Measurements from ENCODE around the gene RIN3. TPM values are rescaled to one million over a fixed set of nuclear protein-coding genes. Genes with fewer than 3 reads are reported as not detected.

The RIN3 gene
- total RNA-seq, 1 donor from 2014 or later, result 28.0 TPM

- DNase-seq (ENCODE audit: low read depth), result no peak
- H3K27ac ChIP-seq (ENCODE audit: low read depth, low read length), result no peak overlapping the region
- no peaks in the 10 kb centered on the region for H3K4me1 Mint-ChIP-seq (ENCODE audit: low read depth, unreplicated experiment)
- no peak overlapping the region for H3K4me2 ChIP-seq (ENCODE audit: low read length)
- H3K27ac Mint-ChIP-seq (ENCODE audit: unreplicated experiment), result no peak overlapping the region
- H3K9ac ChIP-seq (ENCODE audit: low read length), result no peak overlapping the region
- TF ChIP-seq EZH2 (IDR thresholded peaks at IDR 0.05; ENCODE audit: insufficient read depth, low read length) (no peak), CTCF (IDR thresholded peaks at IDR 0.05; ENCODE audit: insufficient read depth, low read depth, low read length) (no peak)
- H4K20me1 ChIP-seq (ENCODE audit: insufficient read depth, low read length), result peaks cover 22% of the 10 kb centered on the region
- H3K4me1 ChIP-seq (ENCODE audit: insufficient read depth, low read length), result peaks cover 15% of the 10 kb centered on the region
- H3K9me3 ChIP-seq (ENCODE audit: insufficient read depth, low read depth, low read length), result peaks cover 8% of the 10 kb centered on the region
- H3K27me3 ChIP-seq (ENCODE audit: insufficient read depth, low read length), result no peaks in the 10 kb centered on the region
- no peaks in the 10 kb centered on the region for H3K27me3 Mint-ChIP-seq (ENCODE audit: low read depth, unreplicated experiment)
- no peaks in the 10 kb centered on the region for H3K79me2 ChIP-seq (ENCODE audit: insufficient read depth, low read length)
- no peak overlapping the region for H2AFZ ChIP-seq (ENCODE audit: low read depth, low read length)
- H3K4me3 Mint-ChIP-seq (ENCODE audit: unreplicated experiment), result no peak overlapping the region
- peaks cover 12% of the 10 kb centered on the region for H3K9me3 Mint-ChIP-seq (ENCODE audit: unreplicated experiment)
- H3K4me3 ChIP-seq (ENCODE audit: insufficient read depth, low read depth, low read length), result no peak overlapping the region
- H3K36me3 Mint-ChIP-seq (ENCODE audit: low read depth, unreplicated experiment), result peaks cover 22% of the 10 kb centered on the region
- H3K36me3 ChIP-seq (ENCODE audit: insufficient read depth, low read length), result peaks cover 3% of the 10 kb centered on the region
- no peak for FAIRE-seq
Measured at GRCh38 chr14:92641306-92641705, 127.7 kb downstream of the RIN3 start.

DNA sequence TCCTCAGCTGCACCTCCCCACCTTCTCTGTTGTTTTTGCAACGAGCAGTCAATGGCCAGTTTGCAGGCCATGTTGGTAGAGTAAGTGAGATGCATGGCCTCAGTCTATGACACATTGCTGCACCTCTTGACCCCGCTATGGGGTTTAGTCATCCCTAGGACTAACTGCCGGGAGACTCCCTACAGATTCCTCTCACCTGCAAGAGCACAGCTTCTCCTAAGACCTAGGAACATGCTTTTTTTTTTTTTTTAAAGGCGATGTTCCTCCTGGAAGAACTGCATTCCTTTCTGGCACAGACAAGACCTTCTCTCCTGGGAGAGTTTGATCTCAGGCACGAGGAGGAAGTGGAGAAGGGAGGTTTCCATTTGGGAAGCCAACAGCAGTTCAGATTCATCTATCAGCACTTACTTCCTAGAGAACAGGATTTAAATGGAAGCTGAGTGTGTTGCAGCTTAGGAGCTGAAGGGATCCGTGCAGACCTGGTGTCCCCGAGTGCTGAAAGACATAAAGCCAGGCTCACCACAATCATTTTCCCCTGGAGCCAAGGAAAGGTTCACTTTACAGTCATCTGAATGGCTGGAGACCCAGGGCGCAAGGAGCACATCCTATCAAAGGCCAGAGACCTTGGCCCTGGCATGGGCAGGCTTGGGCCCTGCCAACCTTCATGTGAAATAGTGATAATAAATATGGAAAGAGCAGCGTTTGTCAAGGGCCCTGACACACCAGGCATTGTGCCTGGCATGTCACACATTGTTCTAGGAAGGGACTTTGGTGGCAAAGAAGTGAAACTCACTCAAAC, 130.8 kb downstream of the RIN3 start:
- no peaks in the 10 kb centered on the region for H3K27me3 ChIP-seq (ENCODE audit: insufficient read depth, low read length)
- Mint-ChIP-seq H3K9me3 (ENCODE audit: unreplicated experiment) (peaks cover 12% of the 10 kb centered on the region), H3K27me3 (ENCODE audit: low read depth, unreplicated experiment) (no peaks in the 10 kb centered on the region), H3K4me3 (ENCODE audit: unreplicated experiment) (no peak overlapping the region), H3K4me1 (ENCODE audit: low read depth, unreplicated experiment) (peaks cover 13% of the 10 kb centered on the region), H3K36me3 (ENCODE audit: low read depth, unreplicated experiment) (peaks cover 27% of the 10 kb centered on the region), H3K27ac (ENCODE audit: unreplicated experiment) (no peak overlapping the region)
- H3K4me1 ChIP-seq (ENCODE audit: insufficient read depth, low read length), result peaks cover 26% of the 10 kb centered on the region
- FAIRE-seq, result peak; percentile 5
- peaks cover 12% of the 10 kb centered on the region for H4K20me1 ChIP-seq (ENCODE audit: insufficient read depth, low read length)
- peak overlapping the region; percentile 25 for H3K4me2 ChIP-seq (ENCODE audit: low read length)
- H3K9me3 ChIP-seq (ENCODE audit: insufficient read depth, low read depth, low read length), result peaks cover 8% of the 10 kb centered on the region
- peaks cover 3% of the 10 kb centered on the region for H3K36me3 ChIP-seq (ENCODE audit: insufficient read depth, low read length)
- no peak overlapping the region for H3K9ac ChIP-seq (ENCODE audit: low read length)
- TF ChIP-seq EZH2 (IDR thresholded peaks at IDR 0.05; ENCODE audit: insufficient read depth, low read length) (no peak), CTCF (IDR thresholded peaks at IDR 0.05; ENCODE audit: insufficient read depth, low read depth, low read length) (no peak)
- H2AFZ ChIP-seq (ENCODE audit: low read depth, low read length), result no peak overlapping the region
- peak overlapping the region; percentile 6 for H3K27ac ChIP-seq (ENCODE audit: low read depth, low read length)
- peak; percentile 60 for DNase-seq (ENCODE audit: low read depth)
- H3K4me3 ChIP-seq (ENCODE audit: insufficient read depth, low read depth, low read length), result no peak overlapping the region
- H3K79me2 ChIP-seq (ENCODE audit: insufficient read depth, low read length), result no peaks in the 10 kb centered on the region

- Mint-ChIP-seq H3K27ac (ENCODE audit: unreplicated experiment) (no peak overlapping the region), H3K4me3 (ENCODE audit: unreplicated experiment) (no peak overlapping the region), H3K4me1 (ENCODE audit: low read depth, unreplicated experiment) (peaks cover 13% of the 10 kb centered on the region), H3K27me3 (ENCODE audit: low read depth, unreplicated experiment) (no peaks in the 10 kb centered on the region), H3K36me3 (ENCODE audit: low read depth, unreplicated experiment) (peaks cover 25% of the 10 kb centered on the region), H3K9me3 (ENCODE audit: unreplicated experiment) (peaks cover 12% of the 10 kb centered on the region)
- Histone ChIP-seq H3K27me3 (ENCODE audit: insufficient read depth, low read length) (no peaks in the 10 kb centered on the region), H2AFZ (ENCODE audit: low read depth, low read length) (no peak overlapping the region), H3K4me2 (ENCODE audit: low read length) (no peak overlapping the region), H3K79me2 (ENCODE audit: insufficient read depth, low read length) (no peaks in the 10 kb centered on the region), H3K27ac (ENCODE audit: low read depth, low read length) (no peak overlapping the region), H4K20me1 (ENCODE audit: insufficient read depth, low read length) (peaks cover 8% of the 10 kb centered on the region), H3K4me1 (ENCODE audit: insufficient read depth, low read length) (peaks cover 26% of the 10 kb centered on the region), H3K9me3 (ENCODE audit: insufficient read depth, low read depth, low read length) (peaks cover 8% of the 10 kb centered on the region), H3K9ac (ENCODE audit: low read length) (no peak overlapping the region), H3K4me3 (ENCODE audit: insufficient read depth, low read depth, low read length) (no peak overlapping the region), H3K36me3 (ENCODE audit: insufficient read depth, low read length) (peaks cover 3% of the 10 kb centered on the region)
- no peak for DNase-seq (ENCODE audit: low read depth)
- no peak for FAIRE-seq
- TF ChIP-seq EZH2 (IDR thresholded peaks at IDR 0.05; ENCODE audit: insufficient read depth, low read length) (no peak), CTCF (IDR thresholded peaks at IDR 0.05; ENCODE audit: insufficient read depth, low read depth, low read length) (no peak)
Measured at GRCh38 chr14:92644970-92645515, 131.5 kb downstream of the RIN3 start.

Measured in astrocyte (in vitro differentiated cells and primary cell).